Neural cell (in vitro differentiated cells): ENCODE results near the gene FAM83G. TPM values are rescaled to one million over a fixed set of nuclear protein-coding genes. Genes with fewer than 3 reads are reported as not detected.

Source experiments
- H2AFZ ChIP-seq: fragments of 200-600, 300-800 bp; sonication (generic), shearing (Covaris generic); 2 replicates; pipeline ENCODE4 v1.6.0; 2014; ENCODE audit warnings: low read depth, mild to moderate bottlenecking, antibody characterized with exemption, low read length, moderate library complexity
- H3F3A ChIP-seq: fragments of 200-600 bp; shearing (Covaris generic); 2 replicates; pipeline ENCODE4 v1.6.1; 2016; ENCODE audit warnings: mild to moderate bottlenecking, moderate library complexity, mixed read lengths, antibody characterized with exemption, low read length; ENCODE audit not compliant: insufficient read depth, poor library complexity, severe bottlenecking
- H3K27ac ChIP-seq: fragments of 200-600, 300-800 bp; sonication (generic), shearing (Covaris generic); 2 replicates; pipeline ENCODE4 v1.5.1; 2014; ENCODE audit warnings: mild to moderate bottlenecking, low read length, moderate library complexity
- H3K27me3 ChIP-seq: fragments of 300-800, 200-600 bp; sonication (generic), shearing (Covaris generic); 2 replicates; pipeline ENCODE4 v1.6.0; 2014; ENCODE audit warnings: mild to moderate bottlenecking, low read depth, low read length, moderate library complexity; ENCODE audit not compliant: insufficient read depth
- H3K36me3 ChIP-seq: fragments of 300-800, 200-600 bp; sonication (generic), shearing (Covaris generic); 2 replicates; pipeline ENCODE4 v1.5.1; 2014; ENCODE audit warnings: mild to moderate bottlenecking, antibody characterized with exemption, low read length, moderate library complexity; ENCODE audit not compliant: insufficient read depth
- H3K4me2 ChIP-seq: fragments of 300-800, 200-600 bp; sonication (generic), shearing (Covaris generic); 2 replicates; pipeline ENCODE4 v1.6.0; 2014; ENCODE audit warnings: mild to moderate bottlenecking, low read length
- H3K4me3 ChIP-seq: fragments of 300-800, 200-600 bp; sonication (generic), shearing (Covaris generic); 2 replicates; pipeline ENCODE4 v1.5.1; 2014; ENCODE audit warnings: mild to moderate bottlenecking, low read length, moderate library complexity
- H3K79me2 ChIP-seq: fragments of 200-600 bp; shearing (Covaris generic); replicated peaks from 2 replicates; pipeline ENCODE4 v1.6.0; 2014; ENCODE audit warnings: mild to moderate bottlenecking, low read length, moderate library complexity; ENCODE audit not compliant: insufficient read depth
- H3K9ac ChIP-seq: fragments of 300-800, 200-600 bp; sonication (generic), shearing (Covaris generic); 2 replicates; pipeline ENCODE4 v1.6.1; 2016; ENCODE audit warnings: mild to moderate bottlenecking, low read length, mixed read lengths
- H3K9me2 ChIP-seq: fragments of 200-600 bp; shearing (Covaris generic); 2 replicates; pipeline ENCODE4 v1.6.1; 2016; ENCODE audit warnings: mild to moderate bottlenecking, low read length, mixed read lengths; ENCODE audit not compliant: insufficient read depth
- H3K9me3 ChIP-seq: fragments of 200-600, 300-800 bp; sonication (generic), shearing (Covaris generic); 2 replicates; pipeline ENCODE4 v1.6.1; 2016; ENCODE audit warnings: mild to moderate bottlenecking, mixed run types, low read length, moderate library complexity, mixed read lengths
- H4K20me1 ChIP-seq: fragments of 200-600 bp; shearing (Covaris generic); 2 replicates; pipeline ENCODE4 v1.6.1; 2016; ENCODE audit warnings: mild to moderate bottlenecking, mixed run types; ENCODE audit not compliant: insufficient read depth
- EP300 ChIP-seq: fragments of 450-650 bp; conservative IDR thresholded peaks from 2 replicates; pipeline ENCODE4 v1.6.1; 2014; ENCODE audit warnings: antibody characterized with exemption, mild to moderate bottlenecking, moderate library complexity; ENCODE audit not compliant: poor library complexity, severe bottlenecking
- EZH2 ChIP-seq: fragments of 200-600, 300-800 bp; shearing (Covaris generic), sonication (generic); IDR thresholded peaks from 2 replicates; pipeline ENCODE4 v1.6.1; 2014; ENCODE audit warnings: antibody characterized with exemption, low read length, borderline replicate concordance, mild to moderate bottlenecking; ENCODE audit not compliant: insufficient read depth, poor library complexity, severe bottlenecking
- POLR2AphosphoS5 ChIP-seq: IDR thresholded peaks from 2 replicates; pipeline ENCODE4 v1.6.1; 2012
- RAD21 ChIP-seq: fragments of 450-650 bp; conservative IDR thresholded peaks from 2 replicates; pipeline ENCODE4 v1.6.1; 2014; ENCODE audit warnings: antibody characterized with exemption, mild to moderate bottlenecking, moderate library complexity
- SMC3 ChIP-seq: fragments of 450-650 bp; conservative IDR thresholded peaks from 2 replicates; pipeline ENCODE4 v1.6.1; 2014; ENCODE audit warnings: antibody characterized with exemption, mild to moderate bottlenecking, moderate library complexity; ENCODE audit not compliant: poor library complexity
- TAF1 ChIP-seq: IDR thresholded peaks from 2 replicates; pipeline ENCODE4 v1.6.1; 2012; ENCODE audit warnings: low read depth
- polyA plus RNA-seq: library from polyadenylated mRNA; depleted of rRNA; stranded (reverse); fragments of >200 nt; gene quantifications from 2 replicates; pipeline ENCODE4 v1.2.3, GENCODE V29; 2014
- TF ChIP-seq, protein P1 (sequence below): fragments of 450-650 bp; IDR thresholded peaks from 2 replicates; pipeline ENCODE4 v1.5.1; 2014; ENCODE audit warnings: antibody characterized with exemption, mild to moderate bottlenecking, moderate library complexity; ENCODE audit not compliant: poor library complexity, severe bottlenecking
- TF ChIP-seq, protein P2 (sequence below): IDR thresholded peaks from 2 replicates; pipeline ENCODE4 v1.6.1; 2012; ENCODE audit warnings: borderline replicate concordance

The FAM83G gene
- polyA plus RNA-seq, 1 donor from 2014 or later, result not detected

DNA sequence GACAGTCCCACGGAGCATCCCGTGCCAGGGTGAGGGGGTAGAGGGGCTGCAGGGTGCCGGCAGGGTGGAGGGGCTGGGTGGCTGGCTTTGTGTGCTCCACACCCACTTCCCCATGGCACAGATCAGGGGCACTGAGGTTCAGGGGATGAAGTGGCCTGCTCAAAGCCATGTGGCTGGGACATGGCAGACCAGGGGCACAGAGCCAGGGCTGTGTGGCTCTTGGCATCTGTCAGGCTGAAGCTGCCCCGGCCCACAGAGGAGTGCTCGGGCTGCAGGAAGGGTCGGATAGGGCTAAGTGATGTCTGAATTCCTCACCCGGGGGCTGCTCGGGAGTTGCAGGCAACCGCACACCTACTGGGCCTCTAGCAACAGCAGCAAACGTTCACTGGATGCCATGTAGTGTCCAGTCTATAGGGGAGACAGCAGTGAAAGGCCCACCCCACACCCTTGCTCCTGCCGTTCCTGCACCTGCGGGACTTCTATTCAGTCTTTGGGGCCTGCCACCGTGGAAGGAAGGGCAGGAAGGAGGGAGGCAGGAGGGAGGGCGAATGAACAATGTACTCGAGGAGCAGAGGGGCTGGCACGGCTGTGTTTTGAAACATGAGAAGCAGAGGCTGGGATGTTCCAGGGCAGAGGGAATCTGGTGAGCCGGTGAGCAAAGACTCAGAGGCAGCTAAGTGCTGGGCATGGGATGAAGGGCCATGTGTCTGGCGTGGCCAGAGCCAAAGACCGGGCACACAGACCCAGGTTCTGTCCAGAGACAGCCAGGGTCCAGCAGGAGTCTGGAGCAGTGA is 37.5 kb downstream of the FAM83G start:
- Histone ChIP-seq H3K9me2 (no peaks in the 10 kb centered on the region), H3K27ac (no peak overlapping the region), H3K9ac (no peak overlapping the region), H3K9me3 (no peaks in the 10 kb centered on the region), H3K79me2 (no peaks in the 10 kb centered on the region), H2AFZ (no peak overlapping the region), H3K4me2 (no peak overlapping the region), H3K36me3 (no peaks in the 10 kb centered on the region), H4K20me1 (no peaks in the 10 kb centered on the region), H3K4me3 (no peak overlapping the region), H3F3A (no peaks in the 10 kb centered on the region), H3K27me3 (no peaks in the 10 kb centered on the region)
- TF ChIP-seq SMC3, result no peak
- TF ChIP-seq TAF1, result no peak
- no peak for TF ChIP-seq RAD21
- TF ChIP-seq POLR2AphosphoS5, result no peak
- TF ChIP-seq, protein P1, sequence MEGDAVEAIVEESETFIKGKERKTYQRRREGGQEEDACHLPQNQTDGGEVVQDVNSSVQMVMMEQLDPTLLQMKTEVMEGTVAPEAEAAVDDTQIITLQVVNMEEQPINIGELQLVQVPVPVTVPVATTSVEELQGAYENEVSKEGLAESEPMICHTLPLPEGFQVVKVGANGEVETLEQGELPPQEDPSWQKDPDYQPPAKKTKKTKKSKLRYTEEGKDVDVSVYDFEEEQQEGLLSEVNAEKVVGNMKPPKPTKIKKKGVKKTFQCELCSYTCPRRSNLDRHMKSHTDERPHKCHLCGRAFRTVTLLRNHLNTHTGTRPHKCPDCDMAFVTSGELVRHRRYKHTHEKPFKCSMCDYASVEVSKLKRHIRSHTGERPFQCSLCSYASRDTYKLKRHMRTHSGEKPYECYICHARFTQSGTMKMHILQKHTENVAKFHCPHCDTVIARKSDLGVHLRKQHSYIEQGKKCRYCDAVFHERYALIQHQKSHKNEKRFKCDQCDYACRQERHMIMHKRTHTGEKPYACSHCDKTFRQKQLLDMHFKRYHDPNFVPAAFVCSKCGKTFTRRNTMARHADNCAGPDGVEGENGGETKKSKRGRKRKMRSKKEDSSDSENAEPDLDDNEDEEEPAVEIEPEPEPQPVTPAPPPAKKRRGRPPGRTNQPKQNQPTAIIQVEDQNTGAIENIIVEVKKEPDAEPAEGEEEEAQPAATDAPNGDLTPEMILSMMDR, result no peak

DNA sequence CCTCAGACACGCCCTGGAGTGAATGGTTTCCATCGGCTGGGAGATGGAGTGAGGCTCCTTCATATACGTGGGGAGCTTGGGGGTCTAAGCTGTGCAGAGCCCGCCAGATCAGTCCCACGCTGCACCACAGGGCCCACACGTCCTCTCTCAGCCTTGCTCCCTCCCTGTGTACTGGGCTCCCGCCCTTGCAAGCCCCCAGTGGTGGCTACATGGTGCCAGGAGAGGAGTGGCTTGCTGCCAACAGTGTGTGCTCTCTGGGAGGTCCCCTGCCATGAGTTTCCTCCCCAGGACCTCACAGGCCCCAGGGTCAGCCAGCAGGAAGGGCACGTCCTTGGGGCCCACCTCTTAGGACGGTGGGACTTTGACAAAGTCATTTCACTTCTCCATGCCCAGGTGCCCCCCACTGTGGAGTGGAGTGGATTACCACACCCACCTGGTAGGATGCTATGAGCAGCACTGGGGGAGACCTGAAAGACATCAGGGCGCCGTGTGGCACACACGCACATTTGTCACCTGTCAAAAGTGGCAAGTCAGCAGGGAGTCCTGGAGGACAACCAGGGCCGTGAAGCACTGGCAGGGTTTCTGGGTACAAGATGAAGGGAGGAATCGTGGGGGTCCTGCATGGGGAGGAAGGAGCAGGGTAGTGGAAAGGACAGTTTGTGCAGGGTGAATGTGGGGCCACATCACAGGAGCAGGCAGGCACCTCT is 38.9 kb downstream of the FAM83G start:
- H4K20me1 ChIP-seq, result no peaks in the 10 kb centered on the region
- no peak overlapping the region for H3K4me3 ChIP-seq
- no peaks in the 10 kb centered on the region for H3K79me2 ChIP-seq
- no peaks in the 10 kb centered on the region for H3F3A ChIP-seq
- no peaks in the 10 kb centered on the region for H3K9me2 ChIP-seq
- no peaks in the 10 kb centered on the region for H3K9me3 ChIP-seq
- H3K27ac ChIP-seq, result no peak overlapping the region
- H3K27me3 ChIP-seq, result no peaks in the 10 kb centered on the region
- H3K4me2 ChIP-seq, result no peak overlapping the region
- no peaks in the 10 kb centered on the region for H3K36me3 ChIP-seq
- no peak overlapping the region for H2AFZ ChIP-seq
- H3K9ac ChIP-seq, result no peak overlapping the region
- TF ChIP-seq, protein P1, result no peak
- TF ChIP-seq SMC3 (no peak), EZH2 (no peak), TAF1 (no peak), RAD21 (no peak), EP300 (no peak)
- TF ChIP-seq, protein P2, sequence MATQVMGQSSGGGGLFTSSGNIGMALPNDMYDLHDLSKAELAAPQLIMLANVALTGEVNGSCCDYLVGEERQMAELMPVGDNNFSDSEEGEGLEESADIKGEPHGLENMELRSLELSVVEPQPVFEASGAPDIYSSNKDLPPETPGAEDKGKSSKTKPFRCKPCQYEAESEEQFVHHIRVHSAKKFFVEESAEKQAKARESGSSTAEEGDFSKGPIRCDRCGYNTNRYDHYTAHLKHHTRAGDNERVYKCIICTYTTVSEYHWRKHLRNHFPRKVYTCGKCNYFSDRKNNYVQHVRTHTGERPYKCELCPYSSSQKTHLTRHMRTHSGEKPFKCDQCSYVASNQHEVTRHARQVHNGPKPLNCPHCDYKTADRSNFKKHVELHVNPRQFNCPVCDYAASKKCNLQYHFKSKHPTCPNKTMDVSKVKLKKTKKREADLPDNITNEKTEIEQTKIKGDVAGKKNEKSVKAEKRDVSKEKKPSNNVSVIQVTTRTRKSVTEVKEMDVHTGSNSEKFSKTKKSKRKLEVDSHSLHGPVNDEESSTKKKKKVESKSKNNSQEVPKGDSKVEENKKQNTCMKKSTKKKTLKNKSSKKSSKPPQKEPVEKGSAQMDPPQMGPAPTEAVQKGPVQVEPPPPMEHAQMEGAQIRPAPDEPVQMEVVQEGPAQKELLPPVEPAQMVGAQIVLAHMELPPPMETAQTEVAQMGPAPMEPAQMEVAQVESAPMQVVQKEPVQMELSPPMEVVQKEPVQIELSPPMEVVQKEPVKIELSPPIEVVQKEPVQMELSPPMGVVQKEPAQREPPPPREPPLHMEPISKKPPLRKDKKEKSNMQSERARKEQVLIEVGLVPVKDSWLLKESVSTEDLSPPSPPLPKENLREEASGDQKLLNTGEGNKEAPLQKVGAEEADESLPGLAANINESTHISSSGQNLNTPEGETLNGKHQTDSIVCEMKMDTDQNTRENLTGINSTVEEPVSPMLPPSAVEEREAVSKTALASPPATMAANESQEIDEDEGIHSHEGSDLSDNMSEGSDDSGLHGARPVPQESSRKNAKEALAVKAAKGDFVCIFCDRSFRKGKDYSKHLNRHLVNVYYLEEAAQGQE, result no peak
